HG03039 (cell line): ENCODE results near the gene FCGR1A.
"Not testable (repeated sequence)": the region's sequence is repeated elsewhere in the genome, so short reads cannot be mapped to it uniquely, and the experiment has no call there.

Source experiments
- ATAC-seq: cut with Tn5 transposase; IDR thresholded peaks from one replicate; pipeline ENCODE4 v1.9.1; 2021; ENCODE audit warnings: mild to moderate bottlenecking, moderate library complexity; ENCODE audit not compliant: unreplicated experiment

Gene FCGR1A

GRCh38 chr1:149775510-149776147 lies 6.9 kb upstream of the FCGR1A start:
- ATAC-seq: not testable (repeated sequence)

- not testable (repeated sequence) for ATAC-seq
Observed at GRCh38 chr1:149777084-149777483, 5.4 kb upstream of the FCGR1A start.

- not testable (repeated sequence) for ATAC-seq
Observed at GRCh38 chr1:149778313-149778712, 4.2 kb upstream of the FCGR1A start.

- ATAC-seq: not testable (repeated sequence)
Observed at GRCh38 chr1:149781413-149781984, 995 bp upstream of the FCGR1A start.

- ATAC-seq: not testable (repeated sequence)
Observed at GRCh38 chr1:149783289-149783688, 795 bp downstream of the FCGR1A start.

- not testable (repeated sequence) for ATAC-seq
Observed at GRCh38 chr1:149783868-149784267, 1.4 kb downstream of the FCGR1A start.

GRCh38 chr1:149787688-149788451 lies 5.4 kb downstream of the FCGR1A start:
- ATAC-seq: not testable (repeated sequence)

GRCh38 chr1:149792502-149792901 lies 10.0 kb downstream of the FCGR1A start:
- peak; percentile 73 for ATAC-seq

GRCh38 chr1:149792912-149793515 lies 10.5 kb downstream of the FCGR1A start:
- ATAC-seq: peak; percentile 88

GRCh38 chr1:149793885-149794284 lies 11.4 kb downstream of the FCGR1A start:
- ATAC-seq: not testable (repeated sequence)

GRCh38 chr1:149801628-149802027 lies 19.1 kb downstream of the FCGR1A start:
- not testable (repeated sequence) for ATAC-seq

GRCh38 chr1:149804417-149805080 lies 22.1 kb downstream of the FCGR1A start:
- not testable (repeated sequence) for ATAC-seq

- not testable (repeated sequence) for ATAC-seq
Observed at GRCh38 chr1:149810697-149811405, 28.4 kb downstream of the FCGR1A start.

- ATAC-seq: not testable (repeated sequence)
Observed at GRCh38 chr1:149811514-149811889, 29.0 kb downstream of the FCGR1A start.

- ATAC-seq: peak; percentile 83
Observed at GRCh38 chr1:149811890-149812829, 29.7 kb downstream of the FCGR1A start.

- ATAC-seq: peak; percentile 12
Observed at GRCh38 chr1:149812893-149813801, 30.7 kb downstream of the FCGR1A start.

- not testable (repeated sequence) for ATAC-seq
Observed at GRCh38 chr1:149820387-149820786, 37.9 kb downstream of the FCGR1A start.

GRCh38 chr1:149826555-149826954 lies 44.1 kb downstream of the FCGR1A start:
- ATAC-seq: not testable (repeated sequence)
